Astrocyte (in vitro differentiated cells and primary cell): ENCODE data around the gene SQSTM1. TPM values are rescaled to one million over a fixed set of nuclear protein-coding genes. Genes with fewer than 3 reads are reported as not detected.
A peak's percentile ranks its signal among the peaks of the same experiment; 100 is the strongest.

Experiments used
- DNase-seq: peaks from one replicate; pipeline ENCODE4 v3.0.0-alpha.2; 2010; ENCODE audit warnings: low read depth
- FAIRE-seq: peaks from 2 replicates; lab custom pipeline; 2011; peaks lifted over from hg19 to GRCh38; lab: Jason Lieb, UNC
- H2AFZ ChIP-seq: 2 replicates; pipeline ENCODE4 v1.6.0; 2012; ENCODE audit warnings: low read depth, low read length, inconsistent platforms
- H3K27ac ChIP-seq: 2 replicates; pipeline ENCODE4 v1.5.1; 2011; ENCODE audit warnings: low read depth, low read length, inconsistent platforms
- H3K27me3 ChIP-seq: 2 replicates; pipeline ENCODE4 v1.6.0; 2011; ENCODE audit warnings: low read length, inconsistent platforms; ENCODE audit not compliant: insufficient read depth
- H3K36me3 ChIP-seq: 2 replicates; pipeline ENCODE4 v1.5.1; 2011; ENCODE audit warnings: low read length, inconsistent platforms; ENCODE audit not compliant: insufficient read depth
- H3K4me1 ChIP-seq: 2 replicates; pipeline ENCODE4 v1.5.1; 2011; ENCODE audit warnings: low read length, inconsistent platforms; ENCODE audit not compliant: insufficient read depth
- H3K4me2 ChIP-seq: 2 replicates; pipeline ENCODE4 v1.6.0; 2012; ENCODE audit warnings: low read length, inconsistent platforms
- H3K4me3 ChIP-seq: 2 replicates; pipeline ENCODE4 v1.5.1; 2011; ENCODE audit warnings: low read depth, mild to moderate bottlenecking, low read length, inconsistent platforms; ENCODE audit not compliant: insufficient read depth
- H3K79me2 ChIP-seq: 2 replicates; pipeline ENCODE4 v1.6.0; 2012; ENCODE audit warnings: mild to moderate bottlenecking, low read length, inconsistent platforms; ENCODE audit not compliant: insufficient read depth
- H3K9ac ChIP-seq: 2 replicates; pipeline ENCODE4 v1.6.0; 2012; ENCODE audit warnings: mild to moderate bottlenecking, low read length, inconsistent platforms
- H3K9me3 ChIP-seq: 2 replicates; pipeline ENCODE4 v1.5.1; 2012; ENCODE audit warnings: low read depth, mild to moderate bottlenecking, low read length, inconsistent platforms; ENCODE audit not compliant: insufficient read depth
- H4K20me1 ChIP-seq: 2 replicates; pipeline ENCODE4 v1.6.0; 2012; ENCODE audit warnings: low read length, inconsistent platforms; ENCODE audit not compliant: insufficient read depth
- H3K27ac Mint-ChIP-seq: one replicate; pipeline ENCODE4 v1.8.0; 2021; ENCODE audit warnings: mild to moderate bottlenecking, mixed read lengths; ENCODE audit not compliant: unreplicated experiment
- H3K27me3 Mint-ChIP-seq: one replicate; pipeline ENCODE4 v1.8.0; 2021; ENCODE audit warnings: low read depth, mixed read lengths; ENCODE audit not compliant: unreplicated experiment
- H3K36me3 Mint-ChIP-seq: one replicate; pipeline ENCODE4 v1.8.0; 2021; ENCODE audit warnings: low read depth, mixed read lengths; ENCODE audit not compliant: unreplicated experiment
- H3K4me1 Mint-ChIP-seq: one replicate; pipeline ENCODE4 v1.8.0; 2021; ENCODE audit warnings: low read depth, mixed read lengths; ENCODE audit not compliant: unreplicated experiment
- H3K4me3 Mint-ChIP-seq: one replicate; pipeline ENCODE4 v1.8.0; 2021; ENCODE audit warnings: mild to moderate bottlenecking, moderate library complexity, mixed read lengths; ENCODE audit not compliant: unreplicated experiment
- H3K9me3 Mint-ChIP-seq: one replicate; pipeline ENCODE4 v1.8.0; 2021; ENCODE audit warnings: mild to moderate bottlenecking, mixed read lengths; ENCODE audit not compliant: unreplicated experiment
- CTCF ChIP-seq: IDR thresholded peaks from 2 replicates; pipeline ENCODE4 v1.5.1; 2011; ENCODE audit warnings: low read depth, mild to moderate bottlenecking, inconsistent platforms, low read length, moderate library complexity; ENCODE audit not compliant: insufficient read depth
- EZH2 ChIP-seq: IDR thresholded peaks from 2 replicates; pipeline ENCODE4 v1.6.1; 2012; ENCODE audit warnings: mild to moderate bottlenecking, low read length, inconsistent platforms; ENCODE audit not compliant: insufficient read depth
- total RNA-seq: library from RNA; stranded (reverse); gene quantifications from 2 replicates; pipeline ENCODE4 v1.2.1, GENCODE V29; 2021

The SQSTM1 gene
- total RNA-seq, 1 donor from 2014 or later = 262 TPM

GRCh38 chr5:179822444-179822990 is 1.8 kb downstream of the SQSTM1 start:
- Mint-ChIP-seq H3K36me3 (peaks cover 16% of the 10 kb centered on the region), H3K4me1 (peaks cover 34% of the 10 kb centered on the region), H3K27ac (peak overlapping the region; percentile 58), H3K27me3 (no peaks in the 10 kb centered on the region), H3K4me3 (peak overlapping the region; percentile 92), H3K9me3 (no peaks in the 10 kb centered on the region)
- Histone ChIP-seq H3K4me2 (peak overlapping the region; percentile 84), H4K20me1 (peaks cover 67% of the 10 kb centered on the region), H3K36me3 (peaks cover 28% of the 10 kb centered on the region), H3K4me3 (peak overlapping the region; percentile 74), H3K4me1 (peaks cover 39% of the 10 kb centered on the region), H2AFZ (no peak overlapping the region), H3K27ac (no peak overlapping the region), H3K9me3 (no peaks in the 10 kb centered on the region), H3K79me2 (peaks cover 62% of the 10 kb centered on the region), H3K9ac (peak overlapping the region; percentile 97), H3K27me3 (no peaks in the 10 kb centered on the region)
- TF ChIP-seq EZH2 (no peak), CTCF (no peak)
- FAIRE-seq = no peak
- DNase-seq = no peak

GRCh38 chr5:179823937-179824744 is 3.4 kb downstream of the SQSTM1 start:
- no peaks in the 10 kb centered on the region for H3K27me3 ChIP-seq
- Mint-ChIP-seq H3K4me3 (peak overlapping the region; percentile 47), H3K27me3 (no peaks in the 10 kb centered on the region), H3K9me3 (peaks cover 2% of the 10 kb centered on the region), H3K4me1 (peaks cover 37% of the 10 kb centered on the region), H3K27ac (peak overlapping the region; percentile 31), H3K36me3 (peaks cover 22% of the 10 kb centered on the region)
- peaks cover 29% of the 10 kb centered on the region for H3K4me1 ChIP-seq
- no peak overlapping the region for H3K27ac ChIP-seq
- H3K36me3 ChIP-seq = peaks cover 41% of the 10 kb centered on the region
- no peak overlapping the region for H3K4me3 ChIP-seq
- DNase-seq = no peak
- no peak overlapping the region for H3K9ac ChIP-seq
- TF ChIP-seq CTCF (no peak), EZH2 (no peak)
- H4K20me1 ChIP-seq = peaks cover 83% of the 10 kb centered on the region
- no peaks in the 10 kb centered on the region for H3K9me3 ChIP-seq
- peak overlapping the region; percentile 84 for H3K4me2 ChIP-seq
- no peak for FAIRE-seq
- H3K79me2 ChIP-seq = peaks cover 73% of the 10 kb centered on the region
- no peak overlapping the region for H2AFZ ChIP-seq

GRCh38 chr5:179824745-179825112 is 4.0 kb downstream of the SQSTM1 start:
- H3K27ac ChIP-seq = no peak overlapping the region
- DNase-seq = no peak
- H3K4me1 Mint-ChIP-seq = peaks cover 38% of the 10 kb centered on the region
- no peaks in the 10 kb centered on the region for H3K9me3 ChIP-seq
- H3K27me3 Mint-ChIP-seq = no peaks in the 10 kb centered on the region
- no peak for FAIRE-seq
- peak overlapping the region; percentile 31 for H3K27ac Mint-ChIP-seq
- H3K4me2 ChIP-seq = peak overlapping the region; percentile 2
- H3K36me3 Mint-ChIP-seq = peaks cover 27% of the 10 kb centered on the region
- peaks cover 2% of the 10 kb centered on the region for H3K9me3 Mint-ChIP-seq
- peaks cover 23% of the 10 kb centered on the region for H3K4me1 ChIP-seq
- H2AFZ ChIP-seq = no peak overlapping the region
- H4K20me1 ChIP-seq = peaks cover 89% of the 10 kb centered on the region
- H3K36me3 ChIP-seq = peaks cover 47% of the 10 kb centered on the region
- no peaks in the 10 kb centered on the region for H3K27me3 ChIP-seq
- TF ChIP-seq CTCF = no peak
- no peak for TF ChIP-seq EZH2
- H3K9ac ChIP-seq = no peak overlapping the region
- no peak overlapping the region for H3K4me3 ChIP-seq
- peak overlapping the region; percentile 47 for H3K4me3 Mint-ChIP-seq
- H3K79me2 ChIP-seq = peaks cover 75% of the 10 kb centered on the region
